Central memory CD8-positive, alpha-beta T cell (primary cell): ENCODE data around the gene ZNF783.
A peak's percentile ranks its signal among the peaks of the same experiment; 100 is the strongest.

ENCODE experiments used
- ATAC-seq: fragments of 150-1000 bp; cut with Tn5 transposase; replicated peaks from 2 replicates; pipeline ENCODE4 v1.10.0; 2022; ENCODE audit warnings: mild to moderate bottlenecking, moderate FRiP score, moderate number of reproducible peaks; ENCODE audit not compliant: poor library complexity, severe bottlenecking; ENCODE audit errors: extremely low read depth
- DNase-seq, 2 donors: peaks; one replicate each; pipeline ENCODE4 v3.0.0; 2021; ENCODE audit warnings: low spot score in 2 of 2
- H3K27ac Mint-ChIP-seq: one replicate; pipeline ENCODE4 v1.8.0; 2022; ENCODE audit warnings: low read depth, mild to moderate bottlenecking, moderate library complexity, mixed read lengths
- H3K27me3 Mint-ChIP-seq: one replicate; pipeline ENCODE4 v1.8.0; 2022; ENCODE audit warnings: mixed read lengths
- H3K36me3 Mint-ChIP-seq: one replicate; pipeline ENCODE4 v1.8.0; 2022; ENCODE audit warnings: mild to moderate bottlenecking, moderate library complexity, mixed read lengths; ENCODE audit not compliant: insufficient read depth
- H3K4me1 Mint-ChIP-seq: one replicate; pipeline ENCODE4 v1.8.0; 2022; ENCODE audit warnings: mixed read lengths
- H3K4me3 Mint-ChIP-seq: one replicate; pipeline ENCODE4 v1.8.0; 2022; ENCODE audit warnings: mild to moderate bottlenecking, moderate library complexity, mixed read lengths
- H3K9me3 Mint-ChIP-seq: one replicate; pipeline ENCODE4 v1.8.0; 2022; ENCODE audit warnings: mixed read lengths

The ZNF783 gene

DNA sequence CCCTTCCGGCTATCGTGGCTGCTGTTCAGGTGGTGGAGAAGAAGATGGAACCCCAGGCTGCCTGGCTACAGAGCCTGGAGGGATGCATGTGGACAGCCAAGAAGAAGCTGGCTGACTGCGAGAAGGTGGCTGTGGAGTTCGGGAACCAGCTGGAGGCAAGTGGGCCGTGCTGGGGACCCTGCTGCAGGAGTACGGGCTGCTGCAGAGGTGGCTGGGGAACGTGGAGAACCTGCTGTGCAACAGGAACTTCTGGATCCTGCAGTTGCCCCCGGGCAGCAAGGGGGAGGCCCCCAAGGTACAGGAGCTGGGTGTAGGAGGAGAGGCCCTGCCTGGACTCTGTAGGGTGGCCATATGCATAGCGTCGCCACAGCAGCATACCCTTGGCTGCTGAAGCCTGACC lies 25.6 kb downstream of the ZNF783 start:
- H3K4me1 Mint-ChIP-seq: peaks cover 44% of the 10 kb centered on the region
- no peak for ATAC-seq
- no peaks in the 10 kb centered on the region for H3K27me3 Mint-ChIP-seq
- no peaks in the 10 kb centered on the region for H3K9me3 Mint-ChIP-seq
- peaks cover 6% of the 10 kb centered on the region for H3K36me3 Mint-ChIP-seq
- DNase-seq: no peak
- no peak overlapping the region for H3K27ac Mint-ChIP-seq
- no peak overlapping the region for H3K4me3 Mint-ChIP-seq

DNA sequence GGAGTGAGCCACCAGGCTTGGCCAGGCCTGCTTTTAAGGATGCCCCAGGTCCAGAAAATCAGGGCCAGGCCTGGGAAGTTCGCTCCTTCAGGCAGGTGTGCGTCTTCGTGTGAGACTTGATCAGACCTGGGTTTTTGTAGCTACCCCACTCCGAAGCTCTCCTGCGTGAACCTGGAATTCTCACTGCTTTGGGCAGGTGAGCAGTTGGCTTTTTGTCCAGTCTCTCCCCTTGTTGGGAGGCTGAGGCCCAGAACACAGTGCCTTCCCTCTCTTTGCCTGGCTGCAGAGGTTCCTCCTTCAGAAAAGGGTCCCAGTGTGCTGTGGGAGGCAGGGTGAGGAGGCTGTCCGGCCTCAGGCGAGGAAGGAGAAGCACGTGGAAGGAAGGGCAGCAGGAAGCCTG lies 27.3 kb downstream of the ZNF783 start:
- ATAC-seq (no peak), DNase-seq (no peak)
- H3K27me3 Mint-ChIP-seq: no peaks in the 10 kb centered on the region
- H3K36me3 Mint-ChIP-seq: peaks cover 6% of the 10 kb centered on the region
- no peak overlapping the region for H3K4me3 Mint-ChIP-seq
- H3K4me1 Mint-ChIP-seq: peaks cover 40% of the 10 kb centered on the region
- no peaks in the 10 kb centered on the region for H3K9me3 Mint-ChIP-seq
- H3K27ac Mint-ChIP-seq: no peak overlapping the region

DNA sequence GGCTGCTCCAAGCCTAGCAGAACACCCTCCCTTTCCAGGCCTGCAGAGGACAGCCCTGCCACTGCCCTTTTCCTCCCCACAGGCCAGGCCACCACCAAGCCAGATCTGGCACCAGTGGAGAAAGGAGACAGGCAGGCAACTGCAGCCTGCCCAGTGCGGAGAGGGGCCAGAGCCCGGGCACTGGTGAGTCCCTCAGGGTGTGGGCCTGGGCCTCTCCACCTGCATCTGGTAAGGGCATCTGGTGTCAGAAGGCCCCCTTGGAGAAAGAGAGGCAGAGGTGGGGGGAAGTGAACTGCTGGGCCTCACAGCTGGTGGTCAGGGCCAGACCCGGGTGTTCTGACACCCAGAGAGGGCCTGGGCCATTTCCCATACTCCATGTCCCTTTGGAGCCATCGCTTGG lies 27.9 kb downstream of the ZNF783 start:
- no peaks in the 10 kb centered on the region for H3K27me3 Mint-ChIP-seq
- no peaks in the 10 kb centered on the region for H3K9me3 Mint-ChIP-seq
- H3K4me3 Mint-ChIP-seq: no peak overlapping the region
- H3K36me3 Mint-ChIP-seq: no peaks in the 10 kb centered on the region
- H3K27ac Mint-ChIP-seq: no peak overlapping the region
- ATAC-seq (no peak), DNase-seq (no peak)
- H3K4me1 Mint-ChIP-seq: peaks cover 34% of the 10 kb centered on the region

DNA sequence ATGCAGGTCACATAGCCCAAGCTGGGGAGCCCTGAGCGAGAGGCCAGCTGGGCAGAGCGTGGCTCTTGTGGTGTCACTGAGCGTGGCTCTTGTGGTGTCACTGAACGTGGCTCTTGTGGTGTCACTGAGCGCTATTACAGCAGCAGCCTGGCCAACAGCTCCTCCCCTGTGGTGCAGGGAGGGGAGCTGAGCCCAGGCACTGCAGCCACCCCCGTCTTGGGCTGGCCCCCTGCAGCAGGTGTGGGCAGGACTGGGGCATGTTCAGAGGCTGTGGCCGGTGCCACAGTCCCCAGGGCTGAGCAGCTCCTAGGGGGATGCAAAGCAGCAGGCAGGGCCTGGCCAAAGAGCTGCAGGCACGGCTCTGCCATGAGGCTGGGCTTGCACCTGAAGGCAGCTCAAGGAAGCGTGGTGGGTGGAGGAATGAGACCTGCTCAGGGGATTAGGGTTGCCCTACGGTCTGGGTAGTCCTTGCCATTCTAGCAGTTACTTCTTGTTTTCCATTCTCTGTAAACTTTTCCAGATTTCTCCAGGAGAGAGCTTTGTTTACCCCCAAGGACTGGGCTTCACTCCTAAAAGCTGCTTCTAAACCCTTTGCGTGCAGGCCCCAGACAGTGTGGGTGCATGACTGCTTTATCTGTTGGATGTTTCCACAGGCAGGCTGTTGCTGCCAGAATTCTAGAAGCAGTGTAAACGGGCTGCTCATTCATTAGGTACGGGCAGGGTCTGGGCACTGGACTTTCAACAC lies 29.2 kb downstream of the ZNF783 start:
- H3K27ac Mint-ChIP-seq: peak overlapping the region; percentile 25
- DNase-seq: no peak
- no peaks in the 10 kb centered on the region for H3K36me3 Mint-ChIP-seq
- H3K27me3 Mint-ChIP-seq: no peaks in the 10 kb centered on the region
- H3K4me3 Mint-ChIP-seq: no peak overlapping the region
- no peak for ATAC-seq
- H3K4me1 Mint-ChIP-seq: peaks cover 20% of the 10 kb centered on the region
- no peaks in the 10 kb centered on the region for H3K9me3 Mint-ChIP-seq

DNA sequence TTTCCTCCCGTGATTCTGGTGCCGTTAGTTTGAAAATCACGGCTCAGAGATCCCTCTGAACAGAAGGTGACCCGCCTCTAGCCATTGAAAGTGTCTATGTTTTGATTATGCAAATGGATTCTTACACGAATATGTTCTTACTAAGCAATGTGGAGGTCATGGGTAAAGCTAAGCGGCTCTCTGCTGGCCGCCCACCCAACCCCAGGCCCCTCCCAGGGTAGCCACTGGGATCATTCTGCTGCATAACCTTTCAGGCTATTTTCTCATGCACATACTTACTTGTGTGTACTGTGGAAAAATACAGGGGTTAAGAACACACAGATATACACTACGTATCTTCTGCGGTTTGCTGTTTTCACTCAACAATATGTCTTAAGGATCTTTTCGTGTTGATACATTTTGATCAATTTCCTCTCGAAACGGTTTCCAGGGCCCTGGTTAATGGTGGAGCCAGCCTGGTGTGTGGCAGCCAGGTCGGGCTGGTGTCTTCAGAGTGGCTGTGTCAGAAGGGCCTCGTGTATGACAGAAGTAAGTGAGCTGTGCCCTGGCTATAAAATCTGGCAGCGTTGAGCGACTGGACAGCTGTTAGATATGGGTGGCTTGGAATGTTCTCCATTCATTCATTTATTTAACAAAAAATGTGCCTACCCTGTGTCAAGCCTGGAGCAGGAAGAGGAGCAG lies 29.9 kb downstream of the ZNF783 start:
- Mint-ChIP-seq H3K27ac (no peak overlapping the region), H3K27me3 (no peaks in the 10 kb centered on the region), H3K9me3 (no peaks in the 10 kb centered on the region), H3K4me3 (no peak overlapping the region), H3K36me3 (peaks cover 1% of the 10 kb centered on the region), H3K4me1 (peaks cover 13% of the 10 kb centered on the region)
- DNase-seq (no peak), ATAC-seq (no peak)

DNA sequence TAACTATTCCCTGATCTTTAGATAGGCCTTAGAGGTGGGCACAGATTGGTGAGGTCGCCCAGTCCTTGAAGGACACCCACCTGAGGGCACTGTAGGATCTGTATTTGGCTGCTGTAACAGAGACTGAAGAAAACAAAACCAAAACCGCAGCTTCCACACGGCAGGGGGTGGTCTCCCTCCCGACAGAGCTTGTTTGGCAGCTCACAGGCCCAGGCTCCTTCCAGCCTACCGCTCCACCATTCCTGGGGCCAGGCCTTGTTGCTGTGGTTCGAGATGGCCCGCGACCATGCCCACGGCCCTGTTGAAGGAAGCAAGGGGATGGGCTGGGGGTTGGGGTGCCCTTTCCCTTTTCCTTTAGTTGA lies 30.4 kb downstream of the ZNF783 start:
- peaks cover 4% of the 10 kb centered on the region for H3K36me3 Mint-ChIP-seq

DNA sequence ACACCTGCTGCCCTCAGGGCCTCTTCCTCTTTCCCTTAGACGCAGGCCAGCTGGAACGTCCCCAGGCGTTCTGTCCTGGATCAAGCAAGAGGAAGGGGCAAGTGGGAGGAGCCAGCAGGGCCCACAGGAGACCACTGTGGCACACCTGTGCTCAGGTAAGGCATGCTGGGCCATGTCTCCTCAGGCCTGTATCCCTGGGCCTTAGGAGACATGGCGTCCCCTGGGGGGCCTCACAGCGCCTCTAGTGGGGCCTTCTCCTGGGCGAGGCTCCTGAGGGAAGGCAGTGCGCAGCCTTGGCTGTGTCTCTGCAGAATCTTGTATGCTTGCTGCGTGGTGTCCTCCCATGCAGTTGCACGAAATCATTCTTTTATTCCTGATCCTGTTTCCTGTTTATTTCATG lies 31.3 kb downstream of the ZNF783 start:
- Mint-ChIP-seq H3K27me3 (no peaks in the 10 kb centered on the region), H3K4me1 (peaks cover 8% of the 10 kb centered on the region), H3K4me3 (no peak overlapping the region), H3K36me3 (peaks cover 4% of the 10 kb centered on the region), H3K27ac (no peak overlapping the region), H3K9me3 (no peaks in the 10 kb centered on the region)
- no peak for DNase-seq
- no peak for ATAC-seq

More for the DNA sequence above, 30.4 kb downstream of the ZNF783 start:
- H3K4me3 Mint-ChIP-seq: no peak overlapping the region
- H3K27me3 Mint-ChIP-seq: no peaks in the 10 kb centered on the region
- no peaks in the 10 kb centered on the region for H3K9me3 Mint-ChIP-seq
- ATAC-seq (no peak), DNase-seq (no peak)
- H3K27ac Mint-ChIP-seq: no peak overlapping the region
- H3K4me1 Mint-ChIP-seq: peaks cover 8% of the 10 kb centered on the region

DNA sequence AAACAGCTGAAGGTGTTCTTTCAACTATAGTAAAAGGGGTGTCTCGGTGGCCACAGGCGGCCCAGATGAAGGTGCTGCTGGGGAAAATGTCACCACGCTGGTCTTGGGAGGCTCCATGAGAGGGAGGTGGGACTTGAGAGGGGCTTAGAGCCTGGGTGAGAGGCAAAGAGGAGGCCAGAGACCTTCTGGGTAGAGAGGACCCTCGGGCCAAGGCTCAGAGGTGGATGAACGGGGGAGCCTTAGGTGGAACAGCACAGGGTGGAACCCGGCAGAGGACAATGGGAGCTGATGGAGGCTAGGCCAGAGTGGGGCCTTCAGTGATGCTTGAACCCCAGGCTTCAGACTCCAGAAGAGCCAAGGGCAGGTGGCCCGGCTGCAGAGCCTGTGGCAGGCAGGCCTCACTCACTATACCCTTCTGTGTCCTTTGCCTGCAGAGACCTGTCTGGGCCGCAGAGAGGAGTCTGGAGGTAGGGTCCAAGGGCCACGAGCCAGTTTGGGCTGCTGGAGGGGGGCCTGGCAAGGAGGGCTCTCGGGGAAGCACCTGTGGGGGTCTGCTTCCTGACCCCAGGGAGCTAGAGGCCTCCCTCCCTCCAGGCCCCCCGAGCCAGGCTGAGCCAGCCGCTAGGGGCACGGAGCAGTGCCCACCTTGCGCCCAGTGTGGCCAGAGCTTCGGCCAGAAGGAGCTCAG lies 32.1 kb downstream of the ZNF783 start:
- Mint-ChIP-seq H3K27ac (no peak overlapping the region), H3K4me3 (no peak overlapping the region), H3K27me3 (no peaks in the 10 kb centered on the region), H3K4me1 (peaks cover 8% of the 10 kb centered on the region), H3K9me3 (no peaks in the 10 kb centered on the region), H3K36me3 (peaks cover 4% of the 10 kb centered on the region)
- DNase-seq (no peak), ATAC-seq (no peak)

DNA sequence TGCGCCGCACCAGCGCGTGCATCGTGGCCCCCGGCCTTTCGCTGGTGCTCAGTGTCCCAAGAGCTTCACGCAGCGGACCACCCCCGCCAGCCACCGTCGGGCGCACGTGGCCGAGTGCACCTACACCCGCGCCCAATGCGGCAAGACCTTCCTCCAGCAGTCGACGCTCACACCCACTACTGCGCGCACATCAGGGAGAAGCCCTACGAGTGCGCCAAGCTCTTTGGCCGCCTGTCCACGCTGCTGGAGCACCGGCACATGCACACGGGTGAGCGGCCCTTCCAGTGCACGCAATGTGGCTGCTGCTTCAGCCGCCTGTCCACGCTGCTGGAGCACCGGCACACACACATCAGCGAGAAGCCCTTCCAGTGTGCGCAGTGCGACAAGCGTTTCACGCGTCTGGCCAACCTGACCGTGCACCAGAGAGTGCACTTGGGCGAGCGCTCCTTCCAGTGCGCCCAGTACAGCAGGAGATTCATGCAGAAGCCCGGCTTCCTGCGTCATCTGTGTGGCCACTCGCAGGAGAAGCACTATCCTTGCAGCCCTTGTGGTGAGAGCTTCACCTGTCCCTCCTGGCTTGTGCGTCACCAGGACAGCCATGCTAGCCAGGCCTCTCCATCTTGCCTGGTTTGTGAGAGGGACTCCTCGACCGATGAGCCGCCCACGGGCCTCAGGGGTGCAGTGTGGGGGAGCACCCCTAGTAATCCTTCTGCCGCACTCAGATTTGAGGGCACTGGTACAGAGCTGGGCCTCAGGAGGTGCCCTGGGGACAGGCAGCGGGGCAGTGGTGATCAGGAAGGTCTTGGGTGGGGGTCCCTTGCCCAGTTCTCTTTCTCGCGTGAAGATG lies 32.9 kb downstream of the ZNF783 start:
- DNase-seq (no peak), ATAC-seq (no peak)
- no peak overlapping the region for H3K27ac Mint-ChIP-seq
- peaks cover 4% of the 10 kb centered on the region for H3K36me3 Mint-ChIP-seq
- H3K9me3 Mint-ChIP-seq: no peaks in the 10 kb centered on the region
- peaks cover 8% of the 10 kb centered on the region for H3K4me1 Mint-ChIP-seq
- H3K27me3 Mint-ChIP-seq: no peaks in the 10 kb centered on the region
- H3K4me3 Mint-ChIP-seq: no peak overlapping the region

DNA sequence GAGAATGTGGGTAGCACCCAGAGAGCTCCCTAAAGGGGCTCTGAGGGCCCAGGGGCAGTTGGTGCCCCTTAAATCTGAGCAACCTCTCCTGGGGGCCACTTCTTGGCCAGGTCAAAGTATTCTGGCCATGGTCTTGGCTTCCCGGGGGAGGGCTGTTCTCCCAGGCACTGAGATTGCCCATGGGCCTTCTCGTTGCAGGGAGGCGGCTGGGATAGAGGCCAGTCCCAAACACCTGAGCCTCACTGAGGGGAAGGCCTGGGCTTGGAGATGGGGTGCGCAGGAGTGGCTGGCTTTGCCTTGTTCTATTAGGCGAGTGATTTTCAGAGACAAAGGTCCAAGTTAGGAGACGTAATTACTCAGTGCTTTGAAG lies 33.5 kb downstream of the ZNF783 start:
- Mint-ChIP-seq H3K9me3 (no peaks in the 10 kb centered on the region), H3K36me3 (peaks cover 4% of the 10 kb centered on the region), H3K27ac (no peak overlapping the region), H3K4me3 (no peak overlapping the region), H3K27me3 (no peaks in the 10 kb centered on the region), H3K4me1 (peaks cover 7% of the 10 kb centered on the region)
- DNase-seq (no peak), ATAC-seq (no peak)

DNA sequence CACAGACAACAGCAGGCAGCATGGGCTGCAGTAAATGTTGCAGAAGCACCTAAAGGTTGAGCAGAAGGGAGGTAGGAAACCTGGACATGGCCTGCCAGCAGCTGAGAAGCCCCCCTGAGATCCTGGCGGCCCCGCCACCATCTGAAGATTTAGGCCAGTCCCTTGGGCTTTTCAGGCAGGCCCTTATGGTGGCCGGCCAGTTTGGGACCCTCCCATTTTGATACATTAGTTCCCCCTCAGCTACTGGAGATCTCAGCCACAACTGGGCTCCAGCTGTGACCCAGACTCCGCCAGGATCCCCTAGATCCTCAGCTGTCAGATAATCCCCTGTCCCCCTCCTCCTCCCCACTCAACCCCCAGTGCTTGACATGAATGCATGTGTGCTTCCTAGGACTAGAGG lies 34.4 kb downstream of the ZNF783 start:
- Mint-ChIP-seq H3K9me3 (no peaks in the 10 kb centered on the region), H3K27ac (no peak overlapping the region), H3K4me3 (no peak overlapping the region), H3K4me1 (no peaks in the 10 kb centered on the region), H3K27me3 (no peaks in the 10 kb centered on the region), H3K36me3 (peaks cover 4% of the 10 kb centered on the region)
- ATAC-seq (no peak), DNase-seq (peak in 1 of 2 donors; percentile 4)

DNA sequence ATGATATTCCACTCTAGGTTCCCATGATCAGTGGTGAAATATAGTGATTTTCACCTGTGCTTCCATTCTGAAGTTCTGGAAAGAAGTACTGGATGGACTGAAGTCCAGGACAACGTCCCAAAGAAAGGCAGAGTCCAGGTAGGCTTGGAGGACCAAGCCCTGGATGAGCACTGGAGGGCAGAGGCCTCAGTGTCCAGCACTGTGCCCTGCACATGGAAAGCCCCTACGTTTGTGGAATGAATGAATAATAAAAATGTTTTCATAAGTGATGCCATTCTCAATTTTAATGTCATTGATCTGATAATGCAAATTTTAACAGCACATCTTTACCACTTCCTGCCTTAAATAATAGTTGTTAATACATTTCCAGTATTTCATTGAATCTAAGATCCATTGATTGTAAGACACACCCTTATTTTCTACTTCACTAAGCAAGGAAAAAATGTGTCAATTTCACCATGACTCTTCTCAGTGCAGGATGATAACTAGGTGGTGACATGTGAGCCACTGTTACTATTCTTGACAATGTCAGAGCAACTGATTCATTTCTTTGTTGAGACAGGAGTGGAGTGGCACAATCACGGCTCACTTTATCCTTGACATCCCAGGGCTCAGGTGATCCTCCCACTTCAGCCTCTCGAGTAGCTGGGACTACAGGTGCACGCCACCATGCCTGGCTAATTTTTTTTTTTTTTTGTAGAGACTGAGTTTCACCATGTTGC lies 35.2 kb downstream of the ZNF783 start:
- Mint-ChIP-seq H3K4me3 (no peak overlapping the region), H3K27me3 (no peaks in the 10 kb centered on the region), H3K9me3 (no peaks in the 10 kb centered on the region), H3K27ac (no peak overlapping the region), H3K4me1 (no peaks in the 10 kb centered on the region), H3K36me3 (peaks cover 4% of the 10 kb centered on the region)
- DNase-seq (no peak), ATAC-seq (no peak)
